HEK293 (cell line): Measurements from ENCODE around the gene NBDY.

ENCODE experiments used
- CTCF ChIA-PET: fragments of 350-600 bp; formaldehyde crosslinking; extraction: SDS; loops from one replicate; lab custom pipeline; 2021; ENCODE audit warnings: antibody characterized with exemption; lab: Yijun Ruan, JAX
- POLR2A ChIA-PET: fragments of 300-600 bp; formaldehyde crosslinking; extraction: SDS; loops from one replicate; lab custom pipeline; 2020; ENCODE audit warnings: antibody characterized with exemption, inconsistent platforms; lab: Yijun Ruan, JAX
- H3K27ac ChIP-seq: fragments of 200-500 bp; sonication (Bioruptor generic); 2 replicates; pipeline ENCODE4 v1.5.1; 2014; ENCODE audit warnings: low read depth, low read length, control low read depth, inconsistent platforms; ENCODE audit errors: extremely low read depth
- H3K36me3 ChIP-seq, 2 experiments: fragments of 200-500 bp in 1 of 2; sonication (Bioruptor generic) in 1 of 2; 1 replicate in 1 of 2; 2 replicates in 1 of 2; pipeline ENCODE4 v1.5.1; 2014 to 2017; ENCODE audit warnings: inconsistent platforms in 2 of 2, low read length in 2 of 2; ENCODE audit not compliant: control insufficient read depth in 2 of 2, insufficient read depth in 1 of 2
- H3K4me1 ChIP-seq: fragments of 200-500 bp; sonication (Bioruptor generic); 2 replicates; pipeline ENCODE4 v1.5.1; 2014; ENCODE audit warnings: mild to moderate bottlenecking, low read length, inconsistent platforms; ENCODE audit not compliant: control insufficient read depth, insufficient read depth
- H3K4me3 ChIP-seq: 2 replicates; pipeline ENCODE4 v1.5.1; 2011; ENCODE audit warnings: low read depth, mild to moderate bottlenecking, control low read depth, low read length, moderate library complexity
- H3K9me3 ChIP-seq: fragments of 200-500 bp; sonication (Bioruptor generic); 2 replicates; pipeline ENCODE4 v1.5.1; 2014; ENCODE audit warnings: low read depth, low read length, inconsistent platforms; ENCODE audit not compliant: control insufficient read depth, insufficient read depth
- OVOL3 ChIP-seq: fragments of 450-650 bp; formaldehyde crosslinking; IDR thresholded peaks from 2 replicates; pipeline ENCODE4 v1.5.1; 2016; ENCODE audit warnings: missing biosample characterization, missing genetic modification characterization
- PRDM1 ChIP-seq: fragments of 450-650 bp; formaldehyde crosslinking; IDR thresholded peaks from 2 replicates; pipeline ENCODE4; 2016; ENCODE audit warnings: missing biosample characterization, missing genetic modification characterization
- SCRT2 ChIP-seq: fragments of 450-650 bp; formaldehyde crosslinking; IDR thresholded peaks from 2 replicates; pipeline ENCODE4 v1.5.1; 2016; ENCODE audit warnings: missing biosample characterization, missing genetic modification characterization
- ZBTB44 ChIP-seq: fragments of 450-650 bp; IDR thresholded peaks from 2 replicates; pipeline ENCODE4 v1.5.1; 2018; ENCODE audit warnings: missing biosample characterization, mild to moderate bottlenecking, missing genetic modification characterization
- ZBTB7A ChIP-seq: fragments of 450-650 bp; formaldehyde crosslinking; IDR thresholded peaks from 2 replicates; pipeline ENCODE4 v1.5.1; 2016; ENCODE audit warnings: low read depth, missing biosample characterization, missing genetic modification characterization
- ZNF114 ChIP-seq: fragments of 450-650 bp; formaldehyde crosslinking; IDR thresholded peaks from 2 replicates; pipeline ENCODE4 v1.5.0; 2017; ENCODE audit warnings: missing biosample characterization, missing genetic modification characterization
- ZNF140 ChIP-seq: fragments of 450-650 bp; formaldehyde crosslinking; IDR thresholded peaks from 2 replicates; pipeline ENCODE4 v1.5.1; 2016; ENCODE audit warnings: missing biosample characterization, missing genetic modification characterization
- ZNF155 ChIP-seq: fragments of 450-650 bp; formaldehyde crosslinking; IDR thresholded peaks from 2 replicates; pipeline ENCODE4 v1.5.1; 2016; ENCODE audit warnings: missing biosample characterization, missing genetic modification characterization
- ZNF26 ChIP-seq: fragments of 450-650 bp; formaldehyde crosslinking; IDR thresholded peaks from 2 replicates; pipeline ENCODE4 v1.5.1; 2016; ENCODE audit warnings: missing biosample characterization, missing genetic modification characterization
- ZNF335 ChIP-seq: fragments of 450-650 bp; formaldehyde crosslinking; conservative IDR thresholded peaks from 2 replicates; pipeline ENCODE4 v1.5.1; 2016; ENCODE audit warnings: missing biosample characterization, missing genetic modification characterization
- ZNF366 ChIP-seq: fragments of 450-650 bp; formaldehyde crosslinking; conservative IDR thresholded peaks from 2 replicates; pipeline ENCODE4 v1.5.1; 2016; ENCODE audit warnings: missing biosample characterization, missing genetic modification characterization
- ZNF416 ChIP-seq: fragments of 450-650 bp; formaldehyde crosslinking; IDR thresholded peaks from 2 replicates; pipeline ENCODE4 v1.5.1; 2016; ENCODE audit warnings: missing biosample characterization, missing genetic modification characterization
- ZNF433 ChIP-seq: fragments of 450-650 bp; formaldehyde crosslinking; IDR thresholded peaks from 2 replicates; pipeline ENCODE4 v1.5.1; 2016; ENCODE audit warnings: missing biosample characterization, missing genetic modification characterization, low read depth
- ZNF48 ChIP-seq: fragments of 450-650 bp; formaldehyde crosslinking; IDR thresholded peaks from 2 replicates; pipeline ENCODE4 v1.5.1; 2016; ENCODE audit warnings: missing biosample characterization, missing genetic modification characterization
- ZNF514 ChIP-seq: fragments of 450-650 bp; formaldehyde crosslinking; IDR thresholded peaks from 2 replicates; pipeline ENCODE4 v1.5.1; 2016; ENCODE audit warnings: missing biosample characterization, missing genetic modification characterization
- ZNF521 ChIP-seq: fragments of 450-650 bp; formaldehyde crosslinking; IDR thresholded peaks from 2 replicates; pipeline ENCODE4 v1.5.1; 2017; ENCODE audit warnings: missing biosample characterization, mild to moderate bottlenecking, missing genetic modification characterization
- ZNF549 ChIP-seq: fragments of 450-650 bp; IDR thresholded peaks from 2 replicates; pipeline ENCODE4 v1.5.1; 2018; ENCODE audit warnings: missing biosample characterization, missing genetic modification characterization, mild to moderate bottlenecking, inconsistent platforms, moderate library complexity
- ZNF555 ChIP-seq: fragments of 450-650 bp; formaldehyde crosslinking; conservative IDR thresholded peaks from 2 replicates; pipeline ENCODE4 v1.5.1; 2017; ENCODE audit warnings: missing biosample characterization, mild to moderate bottlenecking, missing genetic modification characterization, inconsistent platforms
- ZNF610 ChIP-seq: fragments of 450-650 bp; formaldehyde crosslinking; IDR thresholded peaks from 2 replicates; pipeline ENCODE4 v1.5.1; 2016; ENCODE audit warnings: missing biosample characterization, missing genetic modification characterization, borderline replicate concordance
- ZNF677 ChIP-seq: fragments of 450-650 bp; IDR thresholded peaks from 2 replicates; pipeline ENCODE4 v1.5.0; 2018; ENCODE audit warnings: missing biosample characterization, mild to moderate bottlenecking, missing genetic modification characterization, moderate library complexity
- TF ChIP-seq, protein P1 (sequence below): fragments of 450-650 bp; formaldehyde crosslinking; IDR thresholded peaks from 2 replicates; pipeline ENCODE4 v1.5.1; 2016; ENCODE audit warnings: missing biosample characterization, missing genetic modification characterization
- TF ChIP-seq, protein P2 (sequence below): fragments of 450-650 bp; formaldehyde crosslinking; IDR thresholded peaks from 2 replicates; pipeline ENCODE4 v1.5.1; 2016; ENCODE audit warnings: missing biosample characterization, missing genetic modification characterization
- TF ChIP-seq, protein P3 (sequence below): fragments of 450-650 bp; IDR thresholded peaks from 2 replicates; pipeline ENCODE4 v1.5.1; 2018; ENCODE audit warnings: missing biosample characterization, missing genetic modification characterization
- TF ChIP-seq, protein P4 (sequence below): fragments of 450-650 bp; formaldehyde crosslinking; IDR thresholded peaks from 2 replicates; pipeline ENCODE4 v1.5.1; 2016; ENCODE audit warnings: missing biosample characterization, missing genetic modification characterization

The NBDY gene

DNA sequence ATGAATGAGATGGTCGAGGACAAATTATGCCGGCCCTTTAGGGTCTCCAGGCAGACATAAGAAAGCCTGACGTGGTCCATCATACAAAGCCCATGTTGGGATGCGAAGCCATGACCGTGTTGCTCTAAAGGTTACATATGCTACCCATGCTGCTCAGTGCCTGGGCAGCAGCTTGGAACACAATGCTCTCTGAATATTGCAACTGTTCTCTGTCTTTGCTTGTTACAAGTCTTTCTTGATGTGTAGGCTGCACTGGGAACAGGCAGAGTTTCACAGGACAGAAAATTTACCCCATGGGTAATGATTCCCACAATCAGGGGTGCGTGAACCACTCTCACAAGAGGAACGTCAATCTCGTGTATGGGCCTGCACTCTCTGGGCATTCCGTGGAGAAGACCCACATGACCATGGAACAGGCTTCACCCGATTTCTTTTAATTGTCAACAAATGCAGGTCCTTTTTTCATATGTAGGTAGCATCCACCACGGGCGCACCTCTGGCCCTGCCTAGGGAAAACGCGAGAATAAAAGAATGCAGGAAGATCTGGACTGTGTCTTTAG is 66.3 kb downstream of the NBDY start:
- peaks cover 0 to 7% of the 10 kb centered on the region in 2 experiments; a peak in 1 of 3 replicates for H3K36me3 ChIP-seq
- H3K9me3 ChIP-seq = no peaks in the 10 kb centered on the region
- ChIA-PET POLR2A (no interaction called here), CTCF (no interaction called here)
- peaks cover 4% of the 10 kb centered on the region; the same call in 1 of the 2 replicates for H3K4me1 ChIP-seq
- no peak for TF ChIP-seq ZNF26
- no peak for TF ChIP-seq ZNF521
- no peak for TF ChIP-seq SCRT2 (tag by site-specific recombination)
- TF ChIP-seq, protein P1, sequence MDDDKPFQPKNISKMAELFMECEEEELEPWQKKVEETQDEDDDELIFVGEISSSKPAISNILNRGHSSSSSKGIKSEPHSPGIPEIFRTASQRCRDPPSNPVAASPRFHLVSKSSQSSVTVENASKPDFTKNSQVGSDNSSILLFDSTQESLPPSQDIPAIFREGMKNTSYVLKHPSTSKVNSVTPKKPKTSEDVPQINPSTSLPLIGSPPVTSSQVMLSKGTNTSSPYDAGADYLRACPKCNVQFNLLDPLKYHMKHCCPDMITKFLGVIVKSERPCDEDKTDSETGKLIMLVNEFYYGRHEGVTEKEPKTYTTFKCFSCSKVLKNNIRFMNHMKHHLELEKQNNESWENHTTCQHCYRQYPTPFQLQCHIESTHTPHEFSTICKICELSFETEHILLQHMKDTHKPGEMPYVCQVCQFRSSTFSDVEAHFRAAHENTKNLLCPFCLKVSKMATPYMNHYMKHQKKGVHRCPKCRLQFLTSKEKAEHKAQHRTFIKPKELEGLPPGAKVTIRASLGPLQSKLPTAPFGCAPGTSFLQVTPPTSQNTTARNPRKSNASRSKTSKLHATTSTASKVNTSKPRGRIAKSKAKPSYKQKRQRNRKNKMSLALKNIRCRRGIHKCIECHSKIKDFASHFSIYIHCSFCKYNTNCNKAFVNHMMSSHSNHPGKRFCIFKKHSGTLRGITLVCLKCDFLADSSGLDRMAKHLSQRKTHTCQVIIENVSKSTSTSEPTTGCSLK (tag by site-specific recombination) = no peak
- no peak for TF ChIP-seq ZNF48 (tag by site-specific recombination)
- no peak for TF ChIP-seq ZNF433 (tag by site-specific recombination)
- TF ChIP-seq ZNF114 = no peak
- TF ChIP-seq ZNF610 = no peak
- no peak for TF ChIP-seq ZNF416 (tag by site-specific recombination)
- TF ChIP-seq ZNF549 (tag by site-specific recombination) = no peak
- no peak for TF ChIP-seq ZNF677 (tag by site-specific recombination)
- no peak for TF ChIP-seq ZNF514 (tag by site-specific recombination)
- TF ChIP-seq ZNF555 = no peak
- no peak overlapping the region for H3K4me3 ChIP-seq
- no peak overlapping the region for H3K27ac ChIP-seq

DNA sequence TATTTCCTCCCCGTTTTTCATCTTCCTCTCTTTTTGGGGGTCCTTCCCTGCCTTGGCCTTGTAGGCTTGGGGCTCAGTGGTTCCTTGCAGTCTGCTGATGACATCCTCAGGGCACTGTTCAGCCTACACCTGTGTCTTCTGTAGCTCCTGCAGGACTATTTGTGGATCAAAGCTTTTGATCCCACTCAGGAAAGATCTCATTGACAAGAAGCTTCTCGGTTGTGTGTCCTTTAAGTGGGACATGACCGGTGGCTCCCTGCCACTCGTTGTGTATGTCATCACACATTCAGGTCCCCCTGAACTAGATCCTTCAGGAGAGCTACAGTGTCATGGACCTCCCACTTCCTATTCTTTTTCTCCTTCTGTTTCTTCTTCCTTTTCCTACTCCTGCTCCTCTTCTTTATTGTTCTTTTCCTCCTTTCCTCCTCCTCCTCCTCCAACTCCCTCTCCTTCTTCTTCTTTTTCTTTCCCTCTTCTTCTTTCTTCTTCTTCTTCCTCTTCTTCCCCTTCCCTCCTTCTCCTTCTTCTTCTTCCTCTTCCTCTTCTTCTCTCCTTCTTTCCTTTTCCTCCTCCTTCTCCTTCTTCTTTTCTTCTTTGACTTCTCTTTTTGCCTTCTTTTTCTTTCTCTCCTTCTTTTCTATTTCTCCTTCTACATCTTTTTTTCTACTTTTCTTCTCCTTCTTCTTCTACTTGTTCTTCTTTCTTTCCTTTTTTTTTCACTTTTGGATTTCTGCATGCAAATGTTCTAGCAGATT is 67.8 kb downstream of the NBDY start:
- Histone ChIP-seq H3K9me3 (no peaks in the 10 kb centered on the region), H3K36me3 (peaks cover 0 to 7% of the 10 kb centered on the region in 2 experiments; a peak in 1 of 3 replicates), H3K4me3 (no peak overlapping the region), H3K4me1 (peaks cover 4% of the 10 kb centered on the region; the same call in 1 of the 2 replicates), H3K27ac (no peak overlapping the region)
- TF ChIP-seq, protein P2, sequence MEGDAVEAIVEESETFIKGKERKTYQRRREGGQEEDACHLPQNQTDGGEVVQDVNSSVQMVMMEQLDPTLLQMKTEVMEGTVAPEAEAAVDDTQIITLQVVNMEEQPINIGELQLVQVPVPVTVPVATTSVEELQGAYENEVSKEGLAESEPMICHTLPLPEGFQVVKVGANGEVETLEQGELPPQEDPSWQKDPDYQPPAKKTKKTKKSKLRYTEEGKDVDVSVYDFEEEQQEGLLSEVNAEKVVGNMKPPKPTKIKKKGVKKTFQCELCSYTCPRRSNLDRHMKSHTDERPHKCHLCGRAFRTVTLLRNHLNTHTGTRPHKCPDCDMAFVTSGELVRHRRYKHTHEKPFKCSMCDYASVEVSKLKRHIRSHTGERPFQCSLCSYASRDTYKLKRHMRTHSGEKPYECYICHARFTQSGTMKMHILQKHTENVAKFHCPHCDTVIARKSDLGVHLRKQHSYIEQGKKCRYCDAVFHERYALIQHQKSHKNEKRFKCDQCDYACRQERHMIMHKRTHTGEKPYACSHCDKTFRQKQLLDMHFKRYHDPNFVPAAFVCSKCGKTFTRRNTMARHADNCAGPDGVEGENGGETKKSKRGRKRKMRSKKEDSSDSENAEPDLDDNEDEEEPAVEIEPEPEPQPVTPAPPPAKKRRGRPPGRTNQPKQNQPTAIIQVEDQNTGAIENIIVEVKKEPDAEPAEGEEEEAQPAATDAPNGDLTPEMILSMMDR (tag by site-specific recombination) = no peak
- TF ChIP-seq ZNF366 (tag by site-specific recombination) (peak; percentile 70), ZNF140 (no peak), ZNF335 (no peak), OVOL3 (tag by site-specific recombination) (no peak), PRDM1 (tag by site-specific recombination) (peak; percentile 36; the same call in 1 of the 2 replicates), ZBTB7A (tag by site-specific recombination) (no peak), ZBTB44 (tag by site-specific recombination) (no peak), ZNF155 (no peak)
- TF ChIP-seq, protein P3, sequence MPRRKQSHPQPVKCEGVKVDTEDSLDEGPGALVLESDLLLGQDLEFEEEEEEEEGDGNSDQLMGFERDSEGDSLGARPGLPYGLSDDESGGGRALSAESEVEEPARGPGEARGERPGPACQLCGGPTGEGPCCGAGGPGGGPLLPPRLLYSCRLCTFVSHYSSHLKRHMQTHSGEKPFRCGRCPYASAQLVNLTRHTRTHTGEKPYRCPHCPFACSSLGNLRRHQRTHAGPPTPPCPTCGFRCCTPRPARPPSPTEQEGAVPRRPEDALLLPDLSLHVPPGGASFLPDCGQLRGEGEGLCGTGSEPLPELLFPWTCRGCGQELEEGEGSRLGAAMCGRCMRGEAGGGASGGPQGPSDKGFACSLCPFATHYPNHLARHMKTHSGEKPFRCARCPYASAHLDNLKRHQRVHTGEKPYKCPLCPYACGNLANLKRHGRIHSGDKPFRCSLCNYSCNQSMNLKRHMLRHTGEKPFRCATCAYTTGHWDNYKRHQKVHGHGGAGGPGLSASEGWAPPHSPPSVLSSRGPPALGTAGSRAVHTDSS = peak; percentile 60
- TF ChIP-seq, protein P4, sequence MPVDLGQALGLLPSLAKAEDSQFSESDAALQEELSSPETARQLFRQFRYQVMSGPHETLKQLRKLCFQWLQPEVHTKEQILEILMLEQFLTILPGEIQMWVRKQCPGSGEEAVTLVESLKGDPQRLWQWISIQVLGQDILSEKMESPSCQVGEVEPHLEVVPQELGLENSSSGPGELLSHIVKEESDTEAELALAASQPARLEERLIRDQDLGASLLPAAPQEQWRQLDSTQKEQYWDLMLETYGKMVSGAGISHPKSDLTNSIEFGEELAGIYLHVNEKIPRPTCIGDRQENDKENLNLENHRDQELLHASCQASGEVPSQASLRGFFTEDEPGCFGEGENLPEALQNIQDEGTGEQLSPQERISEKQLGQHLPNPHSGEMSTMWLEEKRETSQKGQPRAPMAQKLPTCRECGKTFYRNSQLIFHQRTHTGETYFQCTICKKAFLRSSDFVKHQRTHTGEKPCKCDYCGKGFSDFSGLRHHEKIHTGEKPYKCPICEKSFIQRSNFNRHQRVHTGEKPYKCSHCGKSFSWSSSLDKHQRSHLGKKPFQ (tag by site-specific recombination) = no peak
- ChIA-PET POLR2A (no interaction called here), CTCF (interaction anchor here (0.5 kb wide), 1 partner anchor 626 kb away, joined by 3 read pairs; no protein-coding TSS in a partner anchor)
